Measurements from ENCODE around the gene CCDC78.

- TF ChIP-seq POLR2A (IDR thresholded peaks at IDR 0.05; ENCODE audit: low read depth, low read length) (0 out of 2 replicates have a peak, but pooled peaks have one; percentile 16), POLR2AphosphoS5 (IDR thresholded peaks at IDR 0.05; ENCODE audit: low read depth, low read length) (no peak), PAX5 (IDR thresholded peaks at IDR 0.05; ENCODE audit: insufficient read depth, low read length, severe bottlenecking) (no peak), TAF1 (IDR thresholded peaks at IDR 0.05; ENCODE audit: low read depth, low read length) (no peak), POU2F2 (IDR thresholded peaks at IDR 0.05; ENCODE audit: low read depth, low read length) (no peak)
These were observed 44.4 kb downstream of the CCDC78 start for GRCh38 chr16:681746-682427.
